Measurements from ENCODE around the gene HIBCH. TPM values are rescaled to one million over a fixed set of nuclear protein-coding genes. Genes with fewer than 3 reads are reported as not detected.

The HIBCH gene
- total RNA-seq, 1 experiment from 2014 or later = 26.5 TPM

GRCh38 chr2:190323406-190323805 lies 3.8 kb upstream of the HIBCH start:
- ATAC-seq = no peak
- no peak overlapping the region for H3K4me3 Mint-ChIP-seq
- CTCF ChIA-PET = no interaction called here
- POLR2A ChIA-PET = no interaction called here
- peaks cover 13% of the 10 kb centered on the region for H3K4me1 Mint-ChIP-seq
- DNase-seq (ENCODE audit: low spot score) = no peak
- H3K27me3 Mint-ChIP-seq (ENCODE audit: low read depth) = peaks cover 2% of the 10 kb centered on the region; the same call in 1 of the 2 replicates
- no peak for TF ChIP-seq ZSCAN18 (CRISPR knock-in tag; IDR thresholded peaks at IDR 0.05)
- TF ChIP-seq ZNF232 (CRISPR knock-in tag; IDR thresholded peaks at IDR 0.05) = no peak
- no peak for TF ChIP-seq E2F1 (CRISPR knock-in tag; IDR thresholded peaks at IDR 0.05)
- no peak for TF ChIP-seq NR2C2 (CRISPR knock-in tag; IDR thresholded peaks at IDR 0.05)
- no peak for TF ChIP-seq TEAD1 (CRISPR knock-in tag; IDR thresholded peaks at IDR 0.05)
- no peak for TF ChIP-seq ZNF532 (CRISPR knock-in tag; IDR thresholded peaks at IDR 0.05; ENCODE audit: borderline replicate concordance)
- no peak for TF ChIP-seq ZNF671 (CRISPR knock-in tag; IDR thresholded peaks at IDR 0.05)
- H3K36me3 Mint-ChIP-seq = no peaks in the 10 kb centered on the region
- H3K27ac Mint-ChIP-seq = no peak overlapping the region
- no peaks in the 10 kb centered on the region for H3K9me3 Mint-ChIP-seq

GRCh38 chr2:190320696-190321095 lies 1.1 kb upstream of the HIBCH start:
- H3K36me3 Mint-ChIP-seq = peaks cover 5% of the 10 kb centered on the region; the same call in 1 of the 2 replicates
- peaks cover 21% of the 10 kb centered on the region for H3K4me1 Mint-ChIP-seq
- H3K4me3 Mint-ChIP-seq = peak overlapping the region; percentile 95
- ATAC-seq (no peak), DNase-seq (ENCODE audit: low spot score) (no peak)
- H3K9me3 Mint-ChIP-seq = no peaks in the 10 kb centered on the region
- H3K27me3 Mint-ChIP-seq (ENCODE audit: low read depth) = peaks cover 2% of the 10 kb centered on the region; the same call in 1 of the 2 replicates
- ChIA-PET POLR2A (no interaction called here), CTCF (interaction anchor here (0.5 kb wide), 1 partner anchor 26 kb away, joined by 3 read pairs; no protein-coding TSS in a partner anchor)
- TF ChIP-seq SMAD3 (CRISPR knock-in tag; IDR thresholded peaks at IDR 0.05; ENCODE audit: borderline replicate concordance) (no peak), TEAD1 (CRISPR knock-in tag; IDR thresholded peaks at IDR 0.05) (no peak), MLX (CRISPR knock-in tag; IDR thresholded peaks at IDR 0.05) (no peak), ZNF263 (CRISPR knock-in tag; IDR thresholded peaks at IDR 0.05; ENCODE audit: low read depth) (no peak), TCF7 (CRISPR knock-in tag; IDR thresholded peaks at IDR 0.05; ENCODE audit: low read depth) (no peak), ZNF512 (CRISPR knock-in tag; IDR thresholded peaks at IDR 0.05; ENCODE audit: borderline replicate concordance) (no peak), ATF2 (CRISPR knock-in tag; IDR thresholded peaks at IDR 0.05; ENCODE audit: borderline replicate concordance, low read depth) (no peak), TP53 (CRISPR knock-in tag; IDR thresholded peaks at IDR 0.05) (no peak), FOXP1 (CRISPR knock-in tag; IDR thresholded peaks at IDR 0.05; ENCODE audit: borderline replicate concordance) (no peak), ZBTB43 (CRISPR knock-in tag; IDR thresholded peaks at IDR 0.05) (no peak), SP1 (CRISPR knock-in tag; conservative IDR thresholded peaks at IDR 0.05) (no peak), FOXP4 (CRISPR knock-in tag; IDR thresholded peaks at IDR 0.05) (no peak)
- peak overlapping the region; percentile 90; the same call in 1 of the 2 replicates for H3K27ac Mint-ChIP-seq
